HepG2 (cell line): Measurements from ENCODE around the gene SLC2A8. TPM values are rescaled to one million over a fixed set of nuclear protein-coding genes. Genes with fewer than 3 reads are reported as not detected.

Source experiments
- ATAC-seq: fragments of 200-7000 bp; cut with Tn5 transposase; 3 replicates; pipeline ENCODE4 v1.9.1; 2020; ENCODE audit warnings: mild to moderate bottlenecking, moderate library complexity
- BruUV-seq: library from RNA; stranded (reverse); fragments of 400-500 nt; replicated peaks from 2 replicates; lab custom pipeline; 2021; lab: Mats Ljungman, UMichigan
- CTCF ChIA-PET: fragments of 300-600 bp; formaldehyde crosslinking; extraction: SDS; loops from one replicate; lab custom pipeline; 2021; ENCODE audit warnings: low total read pairs, inconsistent platforms, low intra/inter-chr PET ratio; lab: Yijun Ruan, JAX
- POLR2A ChIA-PET: fragments of 350-600 bp; sonication (Branson Sonifier 250); formaldehyde crosslinking; loops from one replicate; lab custom pipeline; 2020; ENCODE audit warnings: antibody characterized with exemption, inconsistent platforms; lab: Yijun Ruan, JAX
- DNase-seq: peaks from one replicate; pipeline ENCODE4 v3.0.0-alpha.2; 2015; ENCODE audit warnings: low spot score
- FAIRE-seq: peaks from 3 replicates; lab custom pipeline; 2011; peaks lifted over from hg19 to GRCh38; lab: Jason Lieb, UNC
- H2AFZ ChIP-seq: one replicate; pipeline ENCODE4 v1.6.1; 2011; ENCODE audit warnings: low read length, inconsistent platforms
- H3K27ac ChIP-seq: fragments of 300-600 bp; 3 replicates; pipeline ENCODE4 v1.8.0; 2011; ENCODE audit warnings: mixed run types, mild to moderate bottlenecking, mixed read lengths, low read length, inconsistent platforms; ENCODE audit not compliant: insufficient read depth; ENCODE audit errors: extremely low read length
- H3K27me3 ChIP-seq, 2 experiments: fragments of 200-600 bp in 1 of 2; 2 replicates in 1 of 2; 3 replicates in 1 of 2; pipeline versions ENCODE4 v1.6.0 to v1.8.0; 2011; ENCODE audit warnings: low read length in 2 of 2, mild to moderate bottlenecking in 2 of 2, moderate library complexity in 2 of 2, inconsistent platforms in 1 of 2; ENCODE audit not compliant: insufficient read depth in 2 of 2, control insufficient read depth in 1 of 2
- H3K36me3 ChIP-seq, 2 experiments: fragments of 200-600 bp in 1 of 2; replicated peaks in 1 of 2; 2 replicates in 1 of 2; 3 replicates in 1 of 2; pipeline versions ENCODE4 v1.5.1 to v1.8.0; 2011; ENCODE audit warnings: low read length in 2 of 2, inconsistent platforms in 1 of 2; ENCODE audit not compliant: insufficient read depth in 2 of 2, control insufficient read depth in 1 of 2
- H3K4me1 ChIP-seq: 2 replicates; pipeline ENCODE4 v1.5.1; 2012; ENCODE audit warnings: low read length, inconsistent platforms; ENCODE audit not compliant: insufficient read depth
- H3K4me2 ChIP-seq: 2 replicates; pipeline ENCODE4 v1.6.0; 2011; ENCODE audit warnings: low read depth, low read length, inconsistent platforms
- H3K4me3 ChIP-seq, 3 experiments: fragments of 200-600 bp in 1 of 3; sonication (generic), shearing (Covaris generic) in 1 of 3; replicated peaks in 1 of 3; 2 replicates each; pipeline ENCODE4 v1.5.1; 2011 to 2016; ENCODE audit warnings: low read length in 3 of 3, inconsistent platforms in 2 of 3, low read depth in 2 of 3, mild to moderate bottlenecking in 2 of 3, control low read depth in 1 of 3, mixed read lengths in 1 of 3; ENCODE audit not compliant: insufficient read depth in 1 of 3
- H3K79me2 ChIP-seq: one replicate; pipeline ENCODE4 v1.6.1; 2011; ENCODE audit warnings: low read length, inconsistent platforms; ENCODE audit not compliant: insufficient read depth
- H3K9ac ChIP-seq: 2 replicates; pipeline ENCODE4 v1.6.0; 2011; ENCODE audit warnings: mild to moderate bottlenecking, low read depth, low read length, inconsistent platforms; ENCODE audit not compliant: insufficient read depth
- H3K9me3 ChIP-seq: 2 replicates; pipeline ENCODE4 v1.5.1; 2012; ENCODE audit warnings: mild to moderate bottlenecking, low read length
- H4K20me1 ChIP-seq: 2 replicates; pipeline ENCODE4 v1.6.0; 2011; ENCODE audit warnings: inconsistent platforms, mild to moderate bottlenecking, low read length, moderate library complexity; ENCODE audit not compliant: insufficient read depth
- AGO2 ChIP-seq: fragments of 200-400 bp; formaldehyde crosslinking; optimal IDR thresholded peaks from 2 replicates; pipeline ENCODE3; 2017; ENCODE audit warnings: mild to moderate bottlenecking, low read depth, low read length, moderate library complexity
- HDAC1 ChIP-seq: sonication (generic); formaldehyde crosslinking; IDR thresholded peaks from 2 replicates; pipeline ENCODE4 v1.5.1; 2020; ENCODE audit warnings: mild to moderate bottlenecking, missing genetic modification reagents
- IRF2 ChIP-seq: IDR thresholded peaks from 2 replicates; pipeline ENCODE4 v1.6.1; 2018; ENCODE audit warnings: missing genetic modification reagents, missing compliant biosample characterization
- NONO ChIP-seq, 2 experiments: fragments of 450-650 bp in 1 of 2; sonication (generic) in 1 of 2; formaldehyde crosslinking in 1 of 2; IDR thresholded peaks in 1 of 2; conservative IDR thresholded peaks in 1 of 2; 2 replicates each; pipeline versions ENCODE4 v1.6.1 to v1.8.0; 2017 to 2022; ENCODE audit warnings: mild to moderate bottlenecking in 1 of 2, missing genetic modification reagents in 1 of 2, moderate library complexity in 1 of 2
- NPAS2 ChIP-seq: sonication (generic); formaldehyde crosslinking; IDR thresholded peaks from 2 replicates; pipeline ENCODE4 v1.8.0; 2022; ENCODE audit warnings: mild to moderate bottlenecking, missing genetic modification reagents, borderline replicate concordance
- POLR2G ChIP-seq: fragments of 200-400 bp; formaldehyde crosslinking; IDR thresholded peaks from 2 replicates; pipeline ENCODE4 v1.6.1; 2018; ENCODE audit warnings: mild to moderate bottlenecking, low read depth, low read length, moderate library complexity
- REPIN1 ChIP-seq: sonication (generic); formaldehyde crosslinking; IDR thresholded peaks from 2 replicates; pipeline ENCODE4 v1.8.0; 2022; ENCODE audit warnings: missing genetic modification reagents, low read depth, mild to moderate bottlenecking, borderline replicate concordance
- ZNF543 ChIP-seq: sonication (generic); formaldehyde crosslinking; IDR thresholded peaks from 2 replicates; pipeline ENCODE4 v1.4.0; 2020; ENCODE audit warnings: mild to moderate bottlenecking, missing genetic modification reagents
- ZNF7 ChIP-seq: IDR thresholded peaks from 2 replicates; pipeline ENCODE4 v1.6.1; 2016; ENCODE audit warnings: missing biosample characterization, missing genetic modification reagents
- ZSCAN12 ChIP-seq: sonication (generic); formaldehyde crosslinking; IDR thresholded peaks from 2 replicates; pipeline ENCODE4 v1.9.0; 2021; ENCODE audit warnings: mild to moderate bottlenecking, missing genetic modification reagents
- WGBS: methylation state at CpG from one replicate; pipeline ENCODE4 v1.1.6; 2017; ENCODE audit warnings: low lambda C conversion rate; 5-methylcytosine and 5-hydroxymethylcytosine counted together
- in situ Hi-C: cut with HindIII; loops from 2 replicates; pipeline ENCODE4 v1.10.0; 2017; ENCODE audit warnings: low pct_unique_long_range_greater_than_20kb; ENCODE audit not compliant: extremely low pct_ligation_motif_present
- intact Hi-C: fragments of 100-400 bp; cut with micrococcal nuclease; formaldehyde crosslinking; loops from one replicate; pipeline ENCODE4 v1.10.0; 2022; ENCODE audit not compliant: unreplicated experiment
- polyA plus RNA-seq, 8 experiments: library from polyadenylated mRNA; depleted of rRNA in 3 of 8; stranded (reverse) in 7 of 8; unstranded in 1 of 8; fragments of >200 nt; fragmentation: Illumina TruSeq in 4 of 8; extraction: Trizol in 4 of 8; gene quantifications; 2 replicates each; pipeline versions ENCODE4 v1.2.1 to v1.2.3, GENCODE V29; 2011 to 2016; ENCODE audit warnings: low read depth in 4 of 8, missing spikeins in 1 of 8, mixed read lengths in 1 of 8; ENCODE audit not compliant: insufficient read depth in 1 of 8
- total RNA-seq, 5 experiments: library from RNA; depleted of rRNA; stranded (reverse); fragments of >200 nt; fragmentation: Illumina TruSeq; extraction: Trizol; gene quantifications; 2 replicates each; pipeline ENCODE4 v1.2.3, GENCODE V29; 2016; ENCODE audit warnings: low read depth in 1 of 5
- TF ChIP-seq, protein P1 (sequence below): sonication (generic); formaldehyde crosslinking; IDR thresholded peaks from 2 replicates; pipeline ENCODE4 v1.4.0; 2020; ENCODE audit warnings: missing genetic modification reagents
- TF ChIP-seq, protein P2 (sequence below): sonication (generic); formaldehyde crosslinking; conservative IDR thresholded peaks from 2 replicates; pipeline ENCODE4 v1.4.0; 2020; ENCODE audit warnings: mild to moderate bottlenecking, missing genetic modification reagents, moderate library complexity
- TF ChIP-seq, protein P3 (sequence below): sonication (generic); formaldehyde crosslinking; conservative IDR thresholded peaks from 2 replicates; pipeline ENCODE4 v1.4.0; 2020; ENCODE audit warnings: missing genetic modification reagents
- TF ChIP-seq, protein P4 (sequence below): sonication (generic); formaldehyde crosslinking; IDR thresholded peaks from 2 replicates; pipeline ENCODE4 v1.4.0; 2020; ENCODE audit warnings: missing genetic modification reagents

The SLC2A8 gene
- total and polyA plus RNA-seq, 2 of the 13 experiments (the other 11 are each of a cell fraction or from before 2014, with no cell fraction given) = 22.6 to 48.6 TPM

DNA sequence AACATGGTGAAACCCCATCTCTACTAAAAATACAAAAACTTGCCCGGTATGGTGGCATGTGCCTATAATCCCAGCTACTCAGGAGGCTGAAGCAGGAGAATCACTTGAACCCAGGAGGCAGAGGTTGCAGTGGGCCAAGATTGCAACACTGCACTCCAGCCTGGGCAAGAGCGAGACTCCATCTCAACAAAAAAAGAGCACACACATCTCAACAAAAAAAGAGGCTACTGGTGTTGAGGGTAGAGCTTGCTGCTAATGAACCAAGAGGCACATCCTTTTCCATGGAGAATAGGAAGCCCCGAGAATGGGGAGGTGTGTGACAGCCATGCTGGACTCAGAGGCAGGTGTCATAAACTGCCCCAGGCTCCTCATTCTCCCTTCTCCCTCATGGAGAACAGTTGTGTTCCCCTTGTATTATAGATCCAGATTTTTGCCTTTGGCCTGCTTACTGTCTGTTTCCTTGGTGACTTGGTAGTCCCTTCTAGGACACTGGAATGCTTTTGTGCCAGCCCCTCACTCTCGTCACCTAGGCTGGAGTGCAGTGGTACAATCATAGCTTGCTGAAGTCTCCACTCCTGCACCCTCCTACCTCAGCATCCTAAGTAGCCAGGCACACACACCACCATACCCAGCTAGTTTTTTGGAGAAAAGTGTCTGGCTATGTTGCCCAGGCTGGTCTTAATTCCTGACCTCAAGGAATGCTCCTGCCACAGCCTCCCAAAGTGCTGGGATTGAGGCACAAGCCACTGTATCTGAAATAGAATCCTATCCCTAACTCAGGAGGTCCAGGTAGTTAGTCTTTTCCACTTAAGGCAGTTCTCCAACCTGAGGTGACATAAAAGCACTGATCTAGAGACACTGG is 49.1 kb downstream of the SLC2A8 start:
- Histone ChIP-seq H3K4me1 (peaks cover 22% of the 10 kb centered on the region), H3K4me2 (no peak overlapping the region), H3K9me3 (no peaks in the 10 kb centered on the region), H3K79me2 (peaks cover 32% of the 10 kb centered on the region), H4K20me1 (peaks cover 45% of the 10 kb centered on the region), H3K27me3 (no peaks in the 10 kb centered on the region; a peak in 1 of 5 replicates), H3K4me3 (no peak overlapping the region), H3K9ac (no peak overlapping the region), H3K27ac (no peak overlapping the region), H3K36me3 (peaks cover 13 to 74% of the 10 kb centered on the region in 2 experiments), H2AFZ (no peak overlapping the region)
- ATAC-seq = peak; percentile 3; the same call in 1 of the 3 replicates
- BruUV-seq = no TSS peak
- ChIA-PET POLR2A (interaction anchor here (2.3 kb wide), 1 partner anchor 23 kb away, joined by 10 read pairs; the partner anchor contains the start of gene ZNF79), CTCF (no interaction called here)
- in situ Hi-C loops (no loop called here), intact Hi-C loops (no loop called here)
- DNase-seq = no peak
- WGBS = 96% methylated on average over 3 of the region's 4 CpGs
- no peak for FAIRE-seq
- TF ChIP-seq REPIN1 (CRISPR knock-in tag) (0 out of 2 replicates have a peak, but pooled peaks have one; percentile 19), NONO (IDR thresholded peaks at IDR 0.05) (no peak), NONO (CRISPR knock-in tag; conservative IDR thresholded peaks at IDR 0.05) (no peak; the same call in 1 of the 2 replicates), NPAS2 (no peak), POLR2G (peak; percentile 69), ZNF7 (CRISPR knock-in tag) (no peak), AGO2 (peak; percentile 78), ZSCAN12 (CRISPR knock-in tag) (no peak), IRF2 (CRISPR knock-in tag) (0 out of 2 replicates have a peak, but pooled peaks have one; percentile 30), HDAC1 (CRISPR knock-in tag) (no peak), ZNF543 (CRISPR knock-in tag) (0 out of 2 replicates have a peak, but pooled peaks have one; percentile 21)
- TF ChIP-seq, protein P1, sequence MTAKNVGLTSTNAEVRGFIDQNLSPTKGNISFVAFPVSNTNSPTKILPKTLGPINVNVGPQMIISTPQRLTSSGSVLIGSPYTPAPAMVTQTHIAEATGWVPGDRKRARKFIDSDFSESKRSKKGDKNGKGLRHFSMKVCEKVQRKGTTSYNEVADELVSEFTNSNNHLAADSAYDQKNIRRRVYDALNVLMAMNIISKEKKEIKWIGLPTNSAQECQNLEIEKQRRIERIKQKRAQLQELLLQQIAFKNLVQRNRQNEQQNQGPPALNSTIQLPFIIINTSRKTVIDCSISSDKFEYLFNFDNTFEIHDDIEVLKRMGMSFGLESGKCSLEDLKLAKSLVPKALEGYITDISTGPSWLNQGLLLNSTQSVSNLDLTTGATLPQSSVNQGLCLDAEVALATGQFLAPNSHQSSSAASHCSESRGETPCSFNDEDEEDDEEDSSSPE (CRISPR knock-in tag) = 0 out of 2 replicates have a peak, but pooled peaks have one; percentile 9
- TF ChIP-seq, protein P2, sequence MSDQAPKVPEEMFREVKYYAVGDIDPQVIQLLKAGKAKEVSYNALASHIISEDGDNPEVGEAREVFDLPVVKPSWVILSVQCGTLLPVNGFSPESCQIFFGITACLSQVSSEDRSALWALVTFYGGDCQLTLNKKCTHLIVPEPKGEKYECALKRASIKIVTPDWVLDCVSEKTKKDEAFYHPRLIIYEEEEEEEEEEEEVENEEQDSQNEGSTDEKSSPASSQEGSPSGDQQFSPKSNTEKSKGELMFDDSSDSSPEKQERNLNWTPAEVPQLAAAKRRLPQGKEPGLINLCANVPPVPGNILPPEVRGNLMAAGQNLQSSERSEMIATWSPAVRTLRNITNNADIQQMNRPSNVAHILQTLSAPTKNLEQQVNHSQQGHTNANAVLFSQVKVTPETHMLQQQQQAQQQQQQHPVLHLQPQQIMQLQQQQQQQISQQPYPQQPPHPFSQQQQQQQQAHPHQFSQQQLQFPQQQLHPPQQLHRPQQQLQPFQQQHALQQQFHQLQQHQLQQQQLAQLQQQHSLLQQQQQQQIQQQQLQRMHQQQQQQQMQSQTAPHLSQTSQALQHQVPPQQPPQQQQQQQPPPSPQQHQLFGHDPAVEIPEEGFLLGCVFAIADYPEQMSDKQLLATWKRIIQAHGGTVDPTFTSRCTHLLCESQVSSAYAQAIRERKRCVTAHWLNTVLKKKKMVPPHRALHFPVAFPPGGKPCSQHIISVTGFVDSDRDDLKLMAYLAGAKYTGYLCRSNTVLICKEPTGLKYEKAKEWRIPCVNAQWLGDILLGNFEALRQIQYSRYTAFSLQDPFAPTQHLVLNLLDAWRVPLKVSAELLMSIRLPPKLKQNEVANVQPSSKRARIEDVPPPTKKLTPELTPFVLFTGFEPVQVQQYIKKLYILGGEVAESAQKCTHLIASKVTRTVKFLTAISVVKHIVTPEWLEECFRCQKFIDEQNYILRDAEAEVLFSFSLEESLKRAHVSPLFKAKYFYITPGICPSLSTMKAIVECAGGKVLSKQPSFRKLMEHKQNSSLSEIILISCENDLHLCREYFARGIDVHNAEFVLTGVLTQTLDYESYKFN = no peak
- TF ChIP-seq, protein P3, sequence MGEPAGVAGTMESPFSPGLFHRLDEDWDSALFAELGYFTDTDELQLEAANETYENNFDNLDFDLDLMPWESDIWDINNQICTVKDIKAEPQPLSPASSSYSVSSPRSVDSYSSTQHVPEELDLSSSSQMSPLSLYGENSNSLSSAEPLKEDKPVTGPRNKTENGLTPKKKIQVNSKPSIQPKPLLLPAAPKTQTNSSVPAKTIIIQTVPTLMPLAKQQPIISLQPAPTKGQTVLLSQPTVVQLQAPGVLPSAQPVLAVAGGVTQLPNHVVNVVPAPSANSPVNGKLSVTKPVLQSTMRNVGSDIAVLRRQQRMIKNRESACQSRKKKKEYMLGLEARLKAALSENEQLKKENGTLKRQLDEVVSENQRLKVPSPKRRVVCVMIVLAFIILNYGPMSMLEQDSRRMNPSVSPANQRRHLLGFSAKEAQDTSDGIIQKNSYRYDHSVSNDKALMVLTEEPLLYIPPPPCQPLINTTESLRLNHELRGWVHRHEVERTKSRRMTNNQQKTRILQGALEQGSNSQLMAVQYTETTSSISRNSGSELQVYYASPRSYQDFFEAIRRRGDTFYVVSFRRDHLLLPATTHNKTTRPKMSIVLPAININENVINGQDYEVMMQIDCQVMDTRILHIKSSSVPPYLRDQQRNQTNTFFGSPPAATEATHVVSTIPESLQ (CRISPR knock-in tag) = no peak
- TF ChIP-seq, protein P4, sequence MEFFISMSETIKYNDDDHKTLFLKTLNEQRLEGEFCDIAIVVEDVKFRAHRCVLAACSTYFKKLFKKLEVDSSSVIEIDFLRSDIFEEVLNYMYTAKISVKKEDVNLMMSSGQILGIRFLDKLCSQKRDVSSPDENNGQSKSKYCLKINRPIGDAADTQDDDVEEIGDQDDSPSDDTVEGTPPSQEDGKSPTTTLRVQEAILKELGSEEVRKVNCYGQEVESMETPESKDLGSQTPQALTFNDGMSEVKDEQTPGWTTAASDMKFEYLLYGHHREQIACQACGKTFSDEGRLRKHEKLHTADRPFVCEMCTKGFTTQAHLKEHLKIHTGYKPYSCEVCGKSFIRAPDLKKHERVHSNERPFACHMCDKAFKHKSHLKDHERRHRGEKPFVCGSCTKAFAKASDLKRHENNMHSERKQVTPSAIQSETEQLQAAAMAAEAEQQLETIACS (CRISPR knock-in tag) = no peak
